GM12892 (cell line): Measurements from ENCODE around the gene SH3RF3.

Experiments used
- POLR2A ChIP-seq: IDR thresholded peaks from 2 replicates; pipeline ENCODE4 v1.6.1; 2011; ENCODE audit warnings: low read depth, low read length, control low read depth
- POLR2AphosphoS5 ChIP-seq: IDR thresholded peaks from 2 replicates; pipeline ENCODE4 v1.6.1; 2011; ENCODE audit warnings: low read depth, low read length, control low read depth
- TAF1 ChIP-seq: IDR thresholded peaks from 2 replicates; pipeline ENCODE4 v1.6.1; 2011; ENCODE audit warnings: low read depth, mild to moderate bottlenecking, control low read depth, low read length, borderline replicate concordance

- TF ChIP-seq TAF1 (no peak), POLR2A (no peak), POLR2AphosphoS5 (no peak)
These were observed 350.0 kb downstream of the SH3RF3 start for GRCh38 chr2:109478906-109479493.
